ENCODE measurements around the gene BTG3. TPM values are rescaled to one million over a fixed set of nuclear protein-coding genes. Genes with fewer than 3 reads are reported as not detected.

BTG3 gene
- total and polyA plus RNA-seq, 2 donors (not counting 3 experiments of a cell fraction or from before 2014, with no cell fraction given): 18.1 to 37.2 TPM

- no peaks in the 10 kb centered on the region for H3K4me1 ChIP-seq (ENCODE audit: control insufficient read depth, extremely low read depth, insufficient read depth, low read length)
- no peak for DNase-seq (ENCODE audit: low read depth, low spot score)
- H3K9me1 ChIP-seq (replicated peaks; ENCODE audit: control insufficient read depth, extremely low read depth, insufficient read depth, low read length): no peaks in the 10 kb centered on the region
- no peaks in the 10 kb centered on the region for H4K20me1 ChIP-seq (replicated peaks; ENCODE audit: control insufficient read depth, extremely low read depth, insufficient read depth, low read length)
- no TSS peak for BruUV-seq (replicated peaks)
- H3K27me3 ChIP-seq (ENCODE audit: control insufficient read depth in 2 of 2, insufficient read depth in 2 of 2, low read length in 2 of 2): no peaks in the 10 kb centered on the region
- H3K27ac ChIP-seq (ENCODE audit: insufficient read depth, low read depth, low read length): no peak overlapping the region
- TF ChIP-seq FOS (IDR thresholded peaks at IDR 0.05; ENCODE audit: borderline replicate concordance, insufficient read depth, low read length): no peak
- TF ChIP-seq EZH2 (IDR thresholded peaks at IDR 0.05; ENCODE audit: borderline replicate concordance, low read depth, low read length, severe bottlenecking): no peak
- TF ChIP-seq POLR2AphosphoS5 (IDR thresholded peaks at IDR 0.05; ENCODE audit: insufficient read depth, low read depth, low read length): no peak
- TF ChIP-seq MYC (IDR thresholded peaks at IDR 0.05; ENCODE audit: low read depth, low read length): no peak
- H3K4me2 ChIP-seq (ENCODE audit: insufficient read depth, low read length): no peak overlapping the region
- H3K9me3 ChIP-seq (replicated peaks; ENCODE audit: control insufficient read depth, insufficient read depth, low read length): no peaks in the 10 kb centered on the region
- H3K4me3 ChIP-seq (replicated peaks in 1 of 3; ENCODE audit: insufficient read depth in 1 of 3, low read depth in 1 of 3, low read length in 3 of 3): no peak overlapping the region
- H3K9ac ChIP-seq (replicated peaks; ENCODE audit: extremely low read depth, insufficient read depth, low read length): no peak overlapping the region
- CTCF ChIA-PET: no interaction called here
- no peak for FAIRE-seq
- dilution Hi-C loops (cut with MboI; ENCODE audit: extremely low pct_ligation_motif_present, low sequenced_read_pairs): no loop called here
- no peaks in the 10 kb centered on the region for H3K36me3 ChIP-seq (ENCODE audit: control insufficient read depth in 2 of 2, extremely low read depth in 1 of 2, insufficient read depth in 2 of 2, low read length in 2 of 2)
- intact Hi-C loops (cut with micrococcal nuclease): no loop called here
- POLR2A ChIA-PET: no interaction called here
- no peak overlapping the region for H2AFZ ChIP-seq (ENCODE audit: low read depth, low read length)
- no peaks in the 10 kb centered on the region for H3K79me2 ChIP-seq (ENCODE audit: control insufficient read depth, insufficient read depth, low read length)
Measured at GRCh38 chr21:17631195-17631594, 18.5 kb upstream of the BTG3 start.

- DNase-seq (ENCODE audit: low read depth, low spot score): no peak
- Histone ChIP-seq H3K4me2 (ENCODE audit: insufficient read depth, low read length) (no peak overlapping the region), H3K27me3 (ENCODE audit: control insufficient read depth in 2 of 2, insufficient read depth in 2 of 2, low read length in 2 of 2) (peaks cover 6 to 10% of the 10 kb centered on the region in 2 experiments), H3K36me3 (ENCODE audit: control insufficient read depth in 2 of 2, extremely low read depth in 1 of 2, insufficient read depth in 2 of 2, low read length in 2 of 2) (no peaks in the 10 kb centered on the region), H2AFZ (ENCODE audit: low read depth, low read length) (no peak overlapping the region), H3K9me3 (replicated peaks; ENCODE audit: control insufficient read depth, insufficient read depth, low read length) (no peaks in the 10 kb centered on the region), H3K4me1 (ENCODE audit: control insufficient read depth, extremely low read depth, insufficient read depth, low read length) (no peaks in the 10 kb centered on the region), H3K4me3 (replicated peaks in 1 of 3; ENCODE audit: insufficient read depth in 1 of 3, low read depth in 1 of 3, low read length in 3 of 3) (no peak overlapping the region), H4K20me1 (replicated peaks; ENCODE audit: control insufficient read depth, extremely low read depth, insufficient read depth, low read length) (no peaks in the 10 kb centered on the region), H3K27ac (ENCODE audit: insufficient read depth, low read depth, low read length) (no peak overlapping the region), H3K79me2 (ENCODE audit: control insufficient read depth, insufficient read depth, low read length) (no peaks in the 10 kb centered on the region), H3K9me1 (replicated peaks; ENCODE audit: control insufficient read depth, extremely low read depth, insufficient read depth, low read length) (no peaks in the 10 kb centered on the region), H3K9ac (replicated peaks; ENCODE audit: extremely low read depth, insufficient read depth, low read length) (no peak overlapping the region)
- no peak for FAIRE-seq
- ChIA-PET POLR2A (no interaction called here), CTCF (interaction anchor here (0.8 to 1.1 kb wide), 2 partner anchors 12 to 235 kb away, joined by 3 read pairs; no protein-coding TSS in a partner anchor)
- intact Hi-C loops (cut with micrococcal nuclease) (no loop called here), dilution Hi-C loops (cut with MboI; ENCODE audit: extremely low pct_ligation_motif_present, low sequenced_read_pairs) (no loop called here)
- no peak for TF ChIP-seq JUN (IDR thresholded peaks at IDR 0.05; ENCODE audit: borderline replicate concordance, insufficient read depth, insufficient read length, low read depth)
- TF ChIP-seq MAX (IDR thresholded peaks at IDR 0.05; ENCODE audit: insufficient read depth, insufficient read length): no peak
- TF ChIP-seq EZH2 (IDR thresholded peaks at IDR 0.05; ENCODE audit: borderline replicate concordance, low read depth, low read length, severe bottlenecking): no peak
- TF ChIP-seq POLR2AphosphoS5 (IDR thresholded peaks at IDR 0.05; ENCODE audit: insufficient read depth, low read depth, low read length): no peak
- no peak for TF ChIP-seq POLR2A (IDR thresholded peaks at IDR 0.05; ENCODE audit: low read depth, low read length)
- no peak for TF ChIP-seq CTCF (IDR thresholded peaks at IDR 0.05; ENCODE audit: extremely low read depth in 1 of 2, insufficient read depth in 1 of 2, low read depth in 1 of 2, low read length in 2 of 2)
- TF ChIP-seq MYC (IDR thresholded peaks at IDR 0.05; ENCODE audit: low read depth, low read length): no peak
- TF ChIP-seq GATA2 (IDR thresholded peaks at IDR 0.05; ENCODE audit: insufficient read depth, insufficient read length, low read depth, low read length): no peak
- no peak for TF ChIP-seq FOS (IDR thresholded peaks at IDR 0.05; ENCODE audit: borderline replicate concordance, insufficient read depth, low read length)
- no TSS peak for BruUV-seq (replicated peaks)
Measured at GRCh38 chr21:17622018-17622417, 9.3 kb upstream of the BTG3 start.

Data from endothelial cell of umbilical vein (primary cell).